Fibroblast of lung (primary cell): Measurements from ENCODE around the gene DOP1B. TPM values are rescaled to one million over a fixed set of nuclear protein-coding genes. Genes with fewer than 3 reads are reported as not detected.

Experiments used
- DNase-seq, 2 donors: peaks; one replicate each; pipeline versions ENCODE4 v3.0.0 to v3.0.0-alpha.2; 2010; ENCODE audit warnings: low read depth in 2 of 2
- H2AFZ ChIP-seq: 2 replicates; pipeline ENCODE4 v1.5.1; 2012; ENCODE audit warnings: low read length, control low read depth, inconsistent platforms
- H3K27ac ChIP-seq: 2 replicates; pipeline ENCODE4 v1.5.1; 2011; ENCODE audit warnings: low read length, control low read depth; ENCODE audit not compliant: insufficient read depth
- H3K27me3 ChIP-seq: 2 replicates; pipeline ENCODE4 v1.5.1; 2011; ENCODE audit warnings: mild to moderate bottlenecking, low read length; ENCODE audit not compliant: control insufficient read depth, insufficient read depth
- H3K36me3 ChIP-seq: 2 replicates; pipeline ENCODE4 v1.5.1; 2011; ENCODE audit warnings: low read length; ENCODE audit not compliant: control insufficient read depth, insufficient read depth
- H3K4me1 ChIP-seq: 2 replicates; pipeline ENCODE4 v1.5.1; 2011; ENCODE audit warnings: low read length; ENCODE audit not compliant: control insufficient read depth, insufficient read depth; ENCODE audit errors: extremely low read depth
- H3K4me2 ChIP-seq: 2 replicates; pipeline ENCODE4 v1.5.1; 2011; ENCODE audit warnings: low read length, control low read depth; ENCODE audit not compliant: insufficient read depth; ENCODE audit errors: extremely low read depth
- H3K4me3 ChIP-seq, 4 experiments: fragments of 200-600 bp in 1 of 4; sonication (generic) in 1 of 4; replicated peaks in 1 of 4; 2 replicates each; pipeline ENCODE4 v1.5.1; 2011 to 2016; ENCODE audit warnings: low read length in 4 of 4, low read depth in 3 of 4, mild to moderate bottlenecking in 3 of 4, control low read depth in 2 of 4, inconsistent platforms in 1 of 4, mixed read lengths in 1 of 4; ENCODE audit not compliant: insufficient read depth in 1 of 4; ENCODE audit errors: control extremely low read depth in 1 of 4
- H3K79me2 ChIP-seq: 2 replicates; pipeline ENCODE4 v1.5.1; 2012; ENCODE audit warnings: mild to moderate bottlenecking, low read length, inconsistent platforms; ENCODE audit not compliant: control insufficient read depth, insufficient read depth
- H3K9ac ChIP-seq: 2 replicates; pipeline ENCODE4 v1.5.1; 2011; ENCODE audit warnings: mild to moderate bottlenecking, low read length, control low read depth; ENCODE audit not compliant: insufficient read depth
- H3K9me3 ChIP-seq: 2 replicates; pipeline ENCODE4 v1.5.1; 2012; ENCODE audit warnings: low read depth, low read length; ENCODE audit not compliant: control insufficient read depth, insufficient read depth
- H4K20me1 ChIP-seq: 2 replicates; pipeline ENCODE4 v1.5.1; 2011; ENCODE audit warnings: low read length; ENCODE audit not compliant: control insufficient read depth, insufficient read depth; ENCODE audit errors: extremely low read depth
- EZH2 ChIP-seq: IDR thresholded peaks from 2 replicates; pipeline ENCODE4 v1.5.1; 2012; ENCODE audit warnings: low read length, control low read depth, mild to moderate bottlenecking; ENCODE audit errors: missing control alignments
- polyA plus RNA-seq, 2 donors: library from polyadenylated mRNA; depleted of rRNA in 1 of 2; stranded (reverse) in 1 of 2; unstranded in 1 of 2; fragments of >200 nt; gene quantifications; 2 replicates each; pipeline ENCODE4 v1.2.1, GENCODE V29; 2011 to 2012; ENCODE audit warnings: missing spikeins in 1 of 2
- total RNA-seq: library from RNA; depleted of rRNA; stranded (reverse); fragments of >200 nt; gene quantifications from 2 replicates; pipeline ENCODE4 v1.2.1, GENCODE V29; 2014
- TF ChIP-seq, protein P1 (sequence below), 2 donors: IDR thresholded peaks in 1 of 2; conservative IDR thresholded peaks in 1 of 2; 1 replicate in 1 of 2; 2 replicates in 1 of 2; pipeline ENCODE4 v1.5.1; 2011 to 2012; ENCODE audit warnings: low read length in 2 of 2, control low read depth in 1 of 2, inconsistent platforms in 1 of 2, low read depth in 1 of 2, mild to moderate bottlenecking in 1 of 2

DOP1B gene
- total and polyA plus RNA-seq, 2 donors (not counting 1 experiment from before 2014, with no cell fraction given) = 6.1 to 18.3 TPM

DNA sequence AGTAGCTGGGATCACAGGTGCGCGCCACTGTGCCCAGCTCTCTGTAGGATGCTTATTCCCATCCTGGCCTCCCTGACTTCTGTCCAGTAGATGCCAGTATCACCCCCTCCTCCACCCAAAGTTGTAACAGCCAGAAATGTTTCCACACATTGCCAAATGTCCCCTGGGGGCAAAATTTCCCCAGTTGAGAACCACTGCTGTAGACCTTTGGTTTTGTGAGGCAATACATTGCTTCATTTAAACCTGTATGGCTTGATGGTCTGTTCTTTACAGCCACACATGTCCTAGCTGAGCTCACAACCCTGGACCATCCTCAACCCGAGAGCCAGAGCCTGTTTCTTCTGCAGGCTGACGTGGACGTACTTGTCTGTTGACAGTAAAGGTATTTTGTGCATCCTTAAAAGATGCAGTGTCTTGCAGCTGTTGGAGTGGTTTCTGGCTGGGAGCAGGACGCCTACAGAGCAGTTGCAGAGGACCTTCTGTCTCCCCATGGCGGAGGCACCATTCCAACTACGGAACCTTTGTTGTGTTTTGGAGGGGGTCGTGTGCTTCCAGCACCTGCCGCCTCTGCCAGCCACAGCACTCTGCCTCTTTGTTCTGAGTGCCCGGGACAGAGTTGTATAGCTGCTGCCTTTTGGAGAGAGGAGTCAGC lies 26.6 kb downstream of the DOP1B start:
- no peak for TF ChIP-seq EZH2
- TF ChIP-seq, protein P1, sequence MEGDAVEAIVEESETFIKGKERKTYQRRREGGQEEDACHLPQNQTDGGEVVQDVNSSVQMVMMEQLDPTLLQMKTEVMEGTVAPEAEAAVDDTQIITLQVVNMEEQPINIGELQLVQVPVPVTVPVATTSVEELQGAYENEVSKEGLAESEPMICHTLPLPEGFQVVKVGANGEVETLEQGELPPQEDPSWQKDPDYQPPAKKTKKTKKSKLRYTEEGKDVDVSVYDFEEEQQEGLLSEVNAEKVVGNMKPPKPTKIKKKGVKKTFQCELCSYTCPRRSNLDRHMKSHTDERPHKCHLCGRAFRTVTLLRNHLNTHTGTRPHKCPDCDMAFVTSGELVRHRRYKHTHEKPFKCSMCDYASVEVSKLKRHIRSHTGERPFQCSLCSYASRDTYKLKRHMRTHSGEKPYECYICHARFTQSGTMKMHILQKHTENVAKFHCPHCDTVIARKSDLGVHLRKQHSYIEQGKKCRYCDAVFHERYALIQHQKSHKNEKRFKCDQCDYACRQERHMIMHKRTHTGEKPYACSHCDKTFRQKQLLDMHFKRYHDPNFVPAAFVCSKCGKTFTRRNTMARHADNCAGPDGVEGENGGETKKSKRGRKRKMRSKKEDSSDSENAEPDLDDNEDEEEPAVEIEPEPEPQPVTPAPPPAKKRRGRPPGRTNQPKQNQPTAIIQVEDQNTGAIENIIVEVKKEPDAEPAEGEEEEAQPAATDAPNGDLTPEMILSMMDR (conservative IDR thresholded peaks at IDR 0.05 in 1 of 2, IDR thresholded peaks at IDR 0.05 in 1 of 2; ENCODE audit: low read depth in 1 of 2, low read length in 2 of 2) = no peak

GRCh38 chr21:36184545-36184944 lies 27.9 kb downstream of the DOP1B start:
- no peak overlapping the region for H3K4me2 ChIP-seq
- DNase-seq = no peak
- H3K79me2 ChIP-seq = no peaks in the 10 kb centered on the region
- TF ChIP-seq, protein P1 (conservative IDR thresholded peaks at IDR 0.05 in 1 of 2, IDR thresholded peaks at IDR 0.05 in 1 of 2; ENCODE audit: low read depth in 1 of 2, low read length in 2 of 2) = no peak
- TF ChIP-seq EZH2 = no peak
- H3K4me3 ChIP-seq = no peak overlapping the region
- no peaks in the 10 kb centered on the region for H3K4me1 ChIP-seq
- H3K27me3 ChIP-seq = no peaks in the 10 kb centered on the region
- no peaks in the 10 kb centered on the region for H4K20me1 ChIP-seq
- H2AFZ ChIP-seq = no peak overlapping the region
- H3K36me3 ChIP-seq = no peaks in the 10 kb centered on the region
- no peak overlapping the region for H3K27ac ChIP-seq
- no peak overlapping the region for H3K9ac ChIP-seq
- no peaks in the 10 kb centered on the region for H3K9me3 ChIP-seq

More for the DNA sequence above, 26.6 kb downstream of the DOP1B start:
- Histone ChIP-seq H4K20me1 (no peaks in the 10 kb centered on the region), H3K79me2 (no peaks in the 10 kb centered on the region), H3K27me3 (no peaks in the 10 kb centered on the region), H3K4me2 (no peak overlapping the region), H3K27ac (no peak overlapping the region), H3K36me3 (no peaks in the 10 kb centered on the region), H3K4me3 (no peak overlapping the region), H3K9ac (no peak overlapping the region), H3K4me1 (no peaks in the 10 kb centered on the region), H3K9me3 (no peaks in the 10 kb centered on the region), H2AFZ (no peak overlapping the region)
- DNase-seq = no peak

GRCh38 chr21:36185523-36185922 lies 28.9 kb downstream of the DOP1B start:
- Histone ChIP-seq H3K9me3 (no peaks in the 10 kb centered on the region), H3K36me3 (no peaks in the 10 kb centered on the region), H3K27me3 (no peaks in the 10 kb centered on the region), H2AFZ (no peak overlapping the region), H3K4me3 (no peak overlapping the region), H3K9ac (no peak overlapping the region), H4K20me1 (no peaks in the 10 kb centered on the region), H3K4me2 (no peak overlapping the region), H3K4me1 (no peaks in the 10 kb centered on the region), H3K79me2 (no peaks in the 10 kb centered on the region), H3K27ac (no peak overlapping the region)
- DNase-seq = no peak
- TF ChIP-seq, protein P1 (conservative IDR thresholded peaks at IDR 0.05 in 1 of 2, IDR thresholded peaks at IDR 0.05 in 1 of 2; ENCODE audit: low read depth in 1 of 2, low read length in 2 of 2) = no peak
- TF ChIP-seq EZH2 = no peak
